Measurements from ENCODE around the gene MRM3. TPM values are rescaled to one million over a fixed set of nuclear protein-coding genes. Genes with fewer than 3 reads are reported as not detected.
A peak's percentile ranks its signal among the peaks of the same experiment; 100 is the strongest.
"Not testable (repeated sequence)": the region's sequence is repeated elsewhere in the genome, so short reads cannot be mapped to it uniquely, and the experiment has no call there.

Gene MRM3
- total and polyA plus RNA-seq, 12 donors = 12.9 to 34.6 (median 19.1) TPM

DNA sequence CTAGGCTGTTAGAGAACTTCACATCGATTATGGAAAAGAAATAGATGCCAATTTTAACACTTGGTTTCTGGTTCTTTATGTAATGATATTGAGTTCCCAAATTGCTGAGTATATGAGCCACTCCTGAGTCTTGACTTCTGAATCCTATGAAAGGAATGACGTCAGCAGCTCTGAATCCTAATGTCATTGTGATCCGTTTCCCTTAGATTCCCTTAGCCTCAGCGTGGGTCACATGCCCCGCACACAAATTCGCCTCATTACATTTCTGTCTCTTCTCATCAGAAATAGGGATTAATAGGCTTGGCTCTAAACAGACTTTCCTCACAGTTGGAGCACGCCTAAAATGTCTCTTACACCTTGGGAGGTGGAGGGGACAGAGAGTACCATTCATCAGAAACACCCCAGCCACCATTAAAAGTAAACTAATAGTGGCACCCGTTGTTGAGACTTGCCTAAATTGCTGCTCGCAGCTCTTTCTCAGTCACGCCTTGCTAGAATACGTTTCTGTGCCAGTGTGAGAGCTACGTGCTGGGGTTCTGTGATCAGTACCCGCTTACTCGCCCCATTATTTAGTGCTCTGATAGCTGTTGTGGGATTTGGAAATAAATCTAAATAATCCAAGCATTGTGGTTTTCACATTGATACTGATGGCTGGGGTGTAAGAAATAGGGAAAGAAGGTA lies 7.1 kb downstream of the MRM3 start:
- no peak for DNase-seq
- Histone ChIP-seq H3K9me3 (replicated peaks in 1 of 3) (no peaks in the 10 kb centered on the region), H3K27me3 (no peaks in the 10 kb centered on the region), H3K4me3 (no peak overlapping the region), H3K36me3 (replicated peaks in 1 of 2) (peaks cover 0 to 44% of the 10 kb centered on the region in 2 donors), H3K4me1 (replicated peaks in 1 of 2) (no peaks in the 10 kb centered on the region), H3K27ac (no peak overlapping the region)
- WGBS, 4 donors = 91 to 96% (median 93%) methylated on average over 14 of the region's 14 CpGs
- intact Hi-C loops (cut with DNase I) = no loop called here
- TF ChIP-seq POLR2A (IDR thresholded peaks at IDR 0.05) = no peak
- TF ChIP-seq, protein P1, sequence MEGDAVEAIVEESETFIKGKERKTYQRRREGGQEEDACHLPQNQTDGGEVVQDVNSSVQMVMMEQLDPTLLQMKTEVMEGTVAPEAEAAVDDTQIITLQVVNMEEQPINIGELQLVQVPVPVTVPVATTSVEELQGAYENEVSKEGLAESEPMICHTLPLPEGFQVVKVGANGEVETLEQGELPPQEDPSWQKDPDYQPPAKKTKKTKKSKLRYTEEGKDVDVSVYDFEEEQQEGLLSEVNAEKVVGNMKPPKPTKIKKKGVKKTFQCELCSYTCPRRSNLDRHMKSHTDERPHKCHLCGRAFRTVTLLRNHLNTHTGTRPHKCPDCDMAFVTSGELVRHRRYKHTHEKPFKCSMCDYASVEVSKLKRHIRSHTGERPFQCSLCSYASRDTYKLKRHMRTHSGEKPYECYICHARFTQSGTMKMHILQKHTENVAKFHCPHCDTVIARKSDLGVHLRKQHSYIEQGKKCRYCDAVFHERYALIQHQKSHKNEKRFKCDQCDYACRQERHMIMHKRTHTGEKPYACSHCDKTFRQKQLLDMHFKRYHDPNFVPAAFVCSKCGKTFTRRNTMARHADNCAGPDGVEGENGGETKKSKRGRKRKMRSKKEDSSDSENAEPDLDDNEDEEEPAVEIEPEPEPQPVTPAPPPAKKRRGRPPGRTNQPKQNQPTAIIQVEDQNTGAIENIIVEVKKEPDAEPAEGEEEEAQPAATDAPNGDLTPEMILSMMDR (IDR thresholded peaks at IDR 0.05) = no peak

DNA sequence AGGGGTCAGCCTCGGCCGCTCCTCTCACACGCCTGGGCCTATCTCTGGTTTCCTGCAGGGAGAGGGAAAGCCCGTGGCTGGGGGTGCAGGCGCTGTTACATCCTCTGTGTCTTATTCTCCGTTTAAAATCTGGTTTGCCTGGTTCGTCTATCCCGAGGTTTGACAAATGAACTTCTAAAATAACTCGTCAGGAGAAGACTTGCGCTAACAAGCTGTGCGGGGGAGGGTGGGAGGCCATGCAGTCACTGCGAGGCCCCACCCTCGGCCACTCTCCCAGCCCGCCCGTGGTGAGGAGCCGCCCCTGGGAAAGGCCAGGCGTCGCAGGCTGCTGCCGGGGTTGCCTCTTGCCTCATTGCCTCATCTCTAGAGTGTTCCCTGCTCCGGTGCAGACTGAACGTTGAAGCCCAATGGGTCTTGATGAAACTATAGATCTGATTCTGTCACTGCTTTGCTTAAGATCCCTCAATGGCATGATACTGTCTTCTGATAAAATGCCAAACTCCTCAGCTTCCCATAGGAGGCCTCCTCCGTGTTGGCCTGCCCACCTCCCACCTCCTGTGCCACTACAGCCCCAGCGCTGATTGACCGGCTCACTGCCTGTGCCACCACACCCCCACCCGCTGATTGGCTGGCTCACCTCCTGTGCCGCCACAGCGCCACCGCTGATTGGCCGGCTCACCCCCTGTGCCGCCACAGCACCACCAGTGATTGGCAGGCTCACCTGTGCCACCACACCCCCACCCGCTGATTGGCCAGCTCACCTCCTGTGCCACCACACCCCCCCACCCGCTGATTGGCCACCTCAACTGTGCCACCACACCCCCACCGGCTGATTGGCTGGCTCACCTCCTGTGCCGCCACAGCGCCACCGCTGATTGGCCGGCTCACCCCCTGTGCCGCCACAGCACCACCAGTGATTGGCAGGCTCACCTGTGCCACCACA lies 8.0 kb downstream of the MRM3 start:
- H3K36me3 ChIP-seq (replicated peaks in 1 of 2) = peaks cover 0 to 44% of the 10 kb centered on the region in 2 donors
- not testable (repeated sequence) for H3K4me1 ChIP-seq (replicated peaks in 1 of 2); H3K4me3 ChIP-seq; H3K27me3 ChIP-seq; H3K27ac ChIP-seq; H3K9me3 ChIP-seq (replicated peaks in 1 of 3)
- WGBS, 4 donors = 68 to 80% (median 72%) methylated on average over 23 to 36 of the region's 38 CpGs
- intact Hi-C loops (cut with DNase I) = loop anchor here in 1 of 2 donors (10.0 kb wide), 2 partner anchors 85 to 265 kb away; no protein-coding TSS in a partner anchor
- DNase-seq = peak in 3 of 7 donors; percentile 46 to 70 (median 57)

DNA sequence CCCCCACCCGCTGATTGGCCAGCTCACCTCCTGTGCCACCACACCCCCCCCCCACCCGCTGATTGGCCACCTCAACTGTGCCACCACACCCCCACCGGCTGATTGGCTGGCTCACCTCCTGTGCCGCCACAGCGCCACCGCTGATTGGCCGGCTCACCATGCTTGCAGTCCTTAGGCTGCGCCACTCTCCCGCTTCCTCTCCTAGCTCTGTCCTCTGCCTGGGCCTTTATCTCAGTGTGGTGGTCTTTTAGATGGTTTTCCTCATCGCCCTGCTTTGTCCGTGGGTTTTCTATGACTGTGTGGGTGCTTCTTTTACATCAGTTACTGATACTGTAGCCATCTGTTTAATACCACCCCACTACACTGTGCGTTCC lies 8.7 kb downstream of the MRM3 start:
- not testable (repeated sequence) for H3K4me1 ChIP-seq (replicated peaks in 1 of 2); H3K4me3 ChIP-seq; H3K27ac ChIP-seq; DNase-seq; H3K27me3 ChIP-seq; H3K9me3 ChIP-seq (replicated peaks in 1 of 3)
- intact Hi-C loops (cut with DNase I) = loop anchor here in 1 of 2 donors (10.0 kb wide), 2 partner anchors 84 to 264 kb away; no protein-coding TSS in a partner anchor
- peaks cover 0 to 44% of the 10 kb centered on the region in 2 donors for H3K36me3 ChIP-seq (replicated peaks in 1 of 2)
- WGBS, 4 donors = 60 to 69% (median 65%) methylated on average over 10 of the region's 12 CpGs

DNA sequence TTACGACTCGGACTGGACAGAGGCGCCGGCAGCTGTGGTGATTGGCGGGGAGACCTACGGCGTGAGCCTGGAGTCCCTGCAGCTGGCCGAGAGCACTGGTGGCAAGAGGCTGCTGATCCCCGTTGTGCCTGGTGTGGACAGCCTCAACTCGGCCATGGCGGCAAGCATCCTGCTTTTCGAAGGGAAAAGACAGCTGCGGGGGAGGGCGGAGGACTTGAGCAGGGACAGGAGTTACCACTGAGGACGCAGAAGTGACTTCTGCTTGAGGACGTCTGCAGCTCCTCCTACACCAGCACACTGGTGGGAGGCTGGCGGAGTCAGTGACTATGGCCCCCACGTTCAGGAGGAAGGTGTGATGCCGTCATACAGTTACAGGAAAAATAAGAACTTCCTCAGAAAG lies 9.7 kb downstream of the MRM3 start:
- no peak overlapping the region for H3K4me3 ChIP-seq
- no peaks in the 10 kb centered on the region for H3K9me3 ChIP-seq (replicated peaks in 1 of 3)
- H3K27me3 ChIP-seq = no peaks in the 10 kb centered on the region
- 90 to 96% (median 92%) methylated on average over 18 to 19 of the region's 19 CpGs for WGBS, 4 donors
- peaks cover 0 to 44% of the 10 kb centered on the region in 2 donors for H3K36me3 ChIP-seq (replicated peaks in 1 of 2)
- H3K27ac ChIP-seq = no peak overlapping the region
- peaks cover 0 to 4% of the 10 kb centered on the region in 2 donors for H3K4me1 ChIP-seq (replicated peaks in 1 of 2)
- no peak for DNase-seq
- TF ChIP-seq, protein P1 (IDR thresholded peaks at IDR 0.05) = no peak
- intact Hi-C loops (cut with DNase I) = loop anchor here in 1 of 2 donors (10.0 kb wide), 2 partner anchors 83 to 263 kb away; no protein-coding TSS in a partner anchor

DNA sequence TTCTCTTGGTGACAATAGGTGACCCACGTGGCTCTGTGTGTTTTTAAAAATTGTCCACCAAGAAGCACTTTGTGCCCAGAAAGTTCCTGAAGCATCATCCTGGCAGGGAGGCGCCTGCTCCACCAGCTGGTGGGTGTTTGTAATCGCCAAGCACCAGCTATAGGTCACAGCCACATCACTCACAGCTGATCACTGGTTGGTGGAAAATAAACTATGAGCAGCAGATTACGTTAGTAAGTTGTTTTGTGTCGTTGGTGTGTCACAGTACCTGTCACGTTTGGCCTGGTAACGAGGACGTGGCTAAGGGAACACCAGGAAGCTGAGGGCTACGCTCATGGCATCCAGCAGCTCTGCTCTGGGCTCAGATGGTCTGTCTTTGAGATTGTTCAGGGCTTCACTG lies 10.1 kb downstream of the MRM3 start:
- H3K27ac ChIP-seq = no peak overlapping the region
- intact Hi-C loops (cut with DNase I) = loop anchor here in 1 of 2 donors (10.0 kb wide), 2 partner anchors 83 to 263 kb away; no protein-coding TSS in a partner anchor
- peaks cover 0 to 44% of the 10 kb centered on the region in 2 donors for H3K36me3 ChIP-seq (replicated peaks in 1 of 2)
- H3K4me3 ChIP-seq = no peak overlapping the region
- no peaks in the 10 kb centered on the region for H3K27me3 ChIP-seq
- H3K9me3 ChIP-seq (replicated peaks in 1 of 3) = no peaks in the 10 kb centered on the region
- H3K4me1 ChIP-seq (replicated peaks in 1 of 2) = peaks cover 0 to 4% of the 10 kb centered on the region in 2 donors
- TF ChIP-seq, protein P1 (IDR thresholded peaks at IDR 0.05) = no peak
- no peak for TF ChIP-seq POLR2A (IDR thresholded peaks at IDR 0.05)
- no peak for DNase-seq
- WGBS, 4 donors = 81 to 90% (median 88%) methylated on average over 9 of the region's 9 CpGs
